Cardiac ventricle fibroblast (primary cell): Measurements from ENCODE around the gene RCHY1. TPM values are rescaled to one million over a fixed set of nuclear protein-coding genes. Genes with fewer than 3 reads are reported as not detected.

Experiments used
- total RNA-seq: library from RNA; depleted of rRNA; stranded (reverse); fragments of >200 nt; gene quantifications from 2 replicates; pipeline ENCODE4 v1.2.3, GENCODE V29; 2015

Gene RCHY1
- 8.2 and 14.6 TPM in 2 replicates for total RNA-seq

GRCh38 chr4:75514131-75514948 lies at the start of gene RCHY1, which contains the start of gene THAP6:
Gene RCHY1, minus strand, starts transcription at chr4:75514403. Its CDS starts 117 bp downstream, at chr4:75514286.
Gene THAP6, plus strand, starts transcription at chr4:75514473. Its CDS starts 980 bp downstream, at chr4:75515453.

GRCh38 chr4:75555294-75556164 lies 41.3 kb upstream of the RCHY1 start, which contains the start of gene ODAPH:
Gene ODAPH, plus strand, starts transcription at chr4:75556066. Its CDS starts 17 bp downstream, at chr4:75556083.

Other genes starting within 250 kb of the RCHY1 start
- gene THAP6, start 70 bp upstream of the RCHY1 start, total RNA-seq = 7.1 and 9.5 TPM in 2 replicates
- 0.15 TPM in 1 of 2 replicates, not detected in the other for gene ODAPH, start 41.7 kb upstream of the RCHY1 start, total RNA-seq
- gene CDKL2, start 116.1 kb upstream of the RCHY1 start, total RNA-seq = not detected in 2 replicates
- 87.3 and 94.4 TPM in 2 replicates for gene G3BP2, start 159.0 kb upstream of the RCHY1 start, total RNA-seq
- gene USO1, start 210.2 kb upstream of the RCHY1 start, total RNA-seq = 70.0 and 74.5 TPM in 2 replicates